T-helper 1 cell (primary cell): ENCODE measurements around the gene PPFIBP1.
"Not testable (repeated sequence)": the region's sequence is repeated elsewhere in the genome, so short reads cannot be mapped to it uniquely, and the experiment has no call there.

ENCODE experiments used
- DNase-seq, 5 donors: peaks; one replicate each; pipeline ENCODE4 v3.0.0-alpha.2; 2012 to 2020

Gene PPFIBP1

DNA sequence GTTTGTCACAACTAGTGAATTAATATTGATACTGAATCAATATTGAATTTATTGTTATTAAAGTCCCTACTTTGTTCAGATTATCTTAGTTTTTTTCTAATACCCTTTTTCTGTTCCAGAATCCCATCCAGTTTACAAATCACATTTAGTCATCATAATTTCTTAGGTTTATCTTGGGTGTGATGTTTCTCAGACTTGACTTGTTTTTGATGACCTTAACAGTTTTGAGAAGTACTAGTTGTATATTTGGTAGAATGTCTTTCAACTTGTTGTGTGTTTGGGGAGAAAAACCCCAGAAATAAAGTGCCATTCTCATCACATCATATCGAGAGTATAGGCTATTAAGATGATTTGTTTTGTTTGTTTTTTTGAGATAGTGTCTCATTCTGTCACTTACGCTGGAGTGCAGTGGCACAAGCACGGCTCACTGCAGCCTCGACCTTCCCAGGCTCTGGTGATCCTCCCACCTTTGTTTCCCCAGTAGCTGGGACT is 206.1 kb downstream of the PPFIBP1 start:
- no peak for DNase-seq

DNA sequence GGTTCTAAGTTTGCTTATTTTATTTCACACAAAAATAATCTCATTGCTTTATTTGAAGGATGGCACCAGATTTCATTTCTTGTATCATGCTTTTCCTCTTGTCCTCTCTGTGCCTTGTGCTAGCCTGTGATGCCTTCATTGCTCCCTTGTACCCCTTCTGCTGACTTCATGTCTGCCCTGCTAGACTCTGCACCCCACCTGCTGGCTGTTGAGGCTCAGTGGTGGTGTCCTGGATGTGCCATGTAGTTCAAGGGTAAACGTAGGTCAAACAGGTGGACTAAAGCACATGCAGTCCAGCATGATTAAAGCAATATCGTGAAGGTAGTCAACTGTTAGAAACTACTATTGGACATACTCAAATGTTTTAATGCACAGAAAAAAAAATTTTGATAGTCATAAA is 208.3 kb downstream of the PPFIBP1 start:
- peak in 1 of 5 donors; percentile 6 for DNase-seq

GRCh38 chr12:27733052-27733656 is 209.1 kb downstream of the PPFIBP1 start:
- peak in 2 of 5 donors; percentile 19 to 32 for DNase-seq

DNA sequence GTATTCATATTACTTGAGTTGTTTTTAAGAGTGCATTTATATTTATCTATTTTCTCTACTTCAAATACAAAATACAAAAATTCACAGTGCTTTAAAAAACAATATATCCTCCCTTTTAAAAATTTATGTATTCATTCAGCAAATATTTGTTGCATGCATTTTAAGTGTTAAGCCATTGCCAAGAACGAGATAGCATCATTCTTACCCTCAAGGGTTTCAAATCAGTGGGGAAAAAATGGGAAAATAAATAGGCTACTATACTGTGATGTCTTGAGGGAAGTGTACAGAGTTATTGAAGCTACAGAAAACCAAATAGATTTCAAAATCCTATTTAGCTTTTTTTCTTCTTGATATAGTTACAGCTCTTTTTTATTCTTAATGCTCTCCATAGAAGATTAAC is 209.8 kb downstream of the PPFIBP1 start:
- DNase-seq = no peak

DNA sequence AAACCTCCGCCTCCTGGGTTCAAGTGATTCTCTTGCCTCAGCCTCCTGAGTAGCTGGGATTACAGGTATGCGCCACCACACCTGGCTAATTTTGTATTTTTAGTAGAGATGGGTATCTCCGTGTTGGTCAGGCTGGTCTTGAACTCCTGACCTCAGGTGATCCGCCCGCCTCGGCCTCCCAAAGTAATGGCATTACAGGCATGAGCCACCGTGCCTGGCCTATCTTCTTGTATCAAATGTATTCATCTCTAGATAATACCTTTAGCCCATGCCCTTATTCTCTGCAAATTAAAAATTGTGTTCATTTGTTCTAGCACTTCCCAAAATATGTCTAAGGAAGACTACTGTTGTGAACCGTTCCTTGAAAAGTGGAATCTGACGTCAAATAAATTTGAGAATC is 210.3 kb downstream of the PPFIBP1 start:
- DNase-seq = not testable (repeated sequence)

- no peak for DNase-seq
These were observed 219.6 kb downstream of the PPFIBP1 start for GRCh38 chr12:27743601-27744000.
